Glutamatergic neuron (in vitro differentiated cells): ENCODE results near the gene DCLK3. TPM values are rescaled to one million over a fixed set of nuclear protein-coding genes. Genes with fewer than 3 reads are reported as not detected.

ENCODE experiments used
- DNase-seq: peaks from one replicate; pipeline ENCODE4 v3.0.0; 2022
- H3K27ac Mint-ChIP-seq: one replicate; pipeline ENCODE4 v1.8.0; 2020; ENCODE audit warnings: mild to moderate bottlenecking, mixed read lengths, inconsistent platforms; ENCODE audit not compliant: unreplicated experiment
- H3K27me3 Mint-ChIP-seq: one replicate; pipeline ENCODE4 v1.8.0; 2020; ENCODE audit warnings: mild to moderate bottlenecking, moderate library complexity, mixed read lengths, inconsistent platforms; ENCODE audit not compliant: unreplicated experiment
- H3K36me3 Mint-ChIP-seq: one replicate; pipeline ENCODE4 v1.8.0; 2020; ENCODE audit warnings: mild to moderate bottlenecking, mixed read lengths, inconsistent platforms; ENCODE audit not compliant: unreplicated experiment
- H3K4me1 Mint-ChIP-seq: one replicate; pipeline ENCODE4 v1.8.0; 2020; ENCODE audit warnings: mild to moderate bottlenecking, low read depth, mixed read lengths, inconsistent platforms; ENCODE audit not compliant: unreplicated experiment
- H3K4me3 Mint-ChIP-seq: one replicate; pipeline ENCODE4 v1.8.0; 2020; ENCODE audit warnings: mild to moderate bottlenecking, mixed read lengths, inconsistent platforms; ENCODE audit not compliant: unreplicated experiment
- H3K9me3 Mint-ChIP-seq: one replicate; pipeline ENCODE4 v1.8.0; 2020; ENCODE audit warnings: mild to moderate bottlenecking, moderate library complexity, mixed read lengths, inconsistent platforms; ENCODE audit not compliant: unreplicated experiment
- total RNA-seq: library from RNA; stranded (reverse); fragmentation: NEBNext Ultra II Directional; extraction: Animal tissue kit (Norgen Biotek cat#: 25700); gene quantifications from one replicate; pipeline ENCODE4 v1.2.1, GENCODE V29; 2021; ENCODE audit not compliant: unreplicated experiment
- TF ChIP-seq, protein P1 (sequence below): fragments of 200-600 bp; sonication (generic); IDR thresholded peaks from one replicate; pipeline ENCODE4 v1.5.0; 2021; ENCODE audit not compliant: partially characterized antibody, unreplicated experiment

DCLK3 gene
- total RNA-seq, 1 donor from 2014 or later = not detected

DNA sequence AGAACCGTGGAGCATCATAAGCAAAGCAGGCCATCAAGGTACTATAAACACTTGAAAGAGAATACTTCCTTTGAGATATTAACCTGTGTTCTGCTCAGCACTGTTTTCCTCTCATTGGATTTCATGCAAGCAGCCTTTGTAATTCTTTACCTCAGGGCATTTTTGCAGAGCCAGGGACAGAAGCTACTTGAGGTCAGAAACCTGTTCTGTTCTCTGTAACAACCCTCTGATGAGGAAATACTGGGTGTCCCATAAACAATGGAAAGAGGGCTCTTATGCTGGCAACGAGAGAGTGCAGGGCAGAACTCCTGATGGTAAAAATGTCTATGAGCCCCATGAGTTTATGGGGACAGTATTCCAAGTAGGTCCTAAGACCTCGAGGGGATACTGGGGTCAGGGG, 66.0 kb downstream of the DCLK3 start:
- no peaks in the 10 kb centered on the region for H3K27me3 Mint-ChIP-seq
- H3K27ac Mint-ChIP-seq = no peak overlapping the region
- TF ChIP-seq, protein P1, sequence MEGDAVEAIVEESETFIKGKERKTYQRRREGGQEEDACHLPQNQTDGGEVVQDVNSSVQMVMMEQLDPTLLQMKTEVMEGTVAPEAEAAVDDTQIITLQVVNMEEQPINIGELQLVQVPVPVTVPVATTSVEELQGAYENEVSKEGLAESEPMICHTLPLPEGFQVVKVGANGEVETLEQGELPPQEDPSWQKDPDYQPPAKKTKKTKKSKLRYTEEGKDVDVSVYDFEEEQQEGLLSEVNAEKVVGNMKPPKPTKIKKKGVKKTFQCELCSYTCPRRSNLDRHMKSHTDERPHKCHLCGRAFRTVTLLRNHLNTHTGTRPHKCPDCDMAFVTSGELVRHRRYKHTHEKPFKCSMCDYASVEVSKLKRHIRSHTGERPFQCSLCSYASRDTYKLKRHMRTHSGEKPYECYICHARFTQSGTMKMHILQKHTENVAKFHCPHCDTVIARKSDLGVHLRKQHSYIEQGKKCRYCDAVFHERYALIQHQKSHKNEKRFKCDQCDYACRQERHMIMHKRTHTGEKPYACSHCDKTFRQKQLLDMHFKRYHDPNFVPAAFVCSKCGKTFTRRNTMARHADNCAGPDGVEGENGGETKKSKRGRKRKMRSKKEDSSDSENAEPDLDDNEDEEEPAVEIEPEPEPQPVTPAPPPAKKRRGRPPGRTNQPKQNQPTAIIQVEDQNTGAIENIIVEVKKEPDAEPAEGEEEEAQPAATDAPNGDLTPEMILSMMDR = no peak
- no peak for DNase-seq
- peaks cover 2% of the 10 kb centered on the region for H3K36me3 Mint-ChIP-seq
- H3K9me3 Mint-ChIP-seq = peaks cover under 1% of the 10 kb centered on the region
- H3K4me1 Mint-ChIP-seq = no peaks in the 10 kb centered on the region
- no peak overlapping the region for H3K4me3 Mint-ChIP-seq

GRCh38 chr3:36697229-36698001, 66.9 kb downstream of the DCLK3 start:
- H3K27me3 Mint-ChIP-seq = no peaks in the 10 kb centered on the region
- DNase-seq = no peak
- no peak overlapping the region for H3K27ac Mint-ChIP-seq
- H3K9me3 Mint-ChIP-seq = peaks cover 3% of the 10 kb centered on the region
- TF ChIP-seq, protein P1 = no peak
- no peak overlapping the region for H3K4me3 Mint-ChIP-seq
- peaks cover 5% of the 10 kb centered on the region for H3K36me3 Mint-ChIP-seq
- H3K4me1 Mint-ChIP-seq = no peaks in the 10 kb centered on the region

- H3K9me3 Mint-ChIP-seq = peaks cover 3% of the 10 kb centered on the region
- no peak overlapping the region for H3K4me3 Mint-ChIP-seq
- DNase-seq = no peak
- TF ChIP-seq, protein P1 = no peak
- H3K36me3 Mint-ChIP-seq = peaks cover 5% of the 10 kb centered on the region
- H3K4me1 Mint-ChIP-seq = no peaks in the 10 kb centered on the region
- H3K27ac Mint-ChIP-seq = no peak overlapping the region
- H3K27me3 Mint-ChIP-seq = no peaks in the 10 kb centered on the region
These were observed 67.6 kb downstream of the DCLK3 start for GRCh38 chr3:36696799-36697198.

DNA sequence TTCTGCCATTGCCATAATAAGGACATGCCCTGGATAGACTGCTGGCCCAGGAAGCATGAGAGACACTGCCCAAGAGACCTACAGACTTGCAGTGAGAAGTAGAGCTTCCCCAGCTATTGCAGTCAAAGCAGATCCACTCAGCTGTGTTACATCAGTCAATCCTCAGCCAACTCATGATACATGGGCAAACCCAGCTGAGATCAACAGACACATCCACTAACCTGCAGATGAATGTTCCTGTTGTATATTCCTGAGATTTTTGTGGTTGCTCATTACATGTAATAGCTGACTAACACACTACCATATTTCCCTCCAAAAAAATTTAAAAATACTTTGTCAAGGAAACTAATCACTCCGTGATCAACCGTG, 68.6 kb downstream of the DCLK3 start:
- no peaks in the 10 kb centered on the region for H3K4me1 Mint-ChIP-seq
- DNase-seq = no peak
- H3K27me3 Mint-ChIP-seq = no peaks in the 10 kb centered on the region
- no peak overlapping the region for H3K27ac Mint-ChIP-seq
- H3K36me3 Mint-ChIP-seq = peaks cover 5% of the 10 kb centered on the region
- H3K4me3 Mint-ChIP-seq = no peak overlapping the region
- peaks cover 3% of the 10 kb centered on the region for H3K9me3 Mint-ChIP-seq
- TF ChIP-seq, protein P1 = no peak

- no peak overlapping the region for H3K27ac Mint-ChIP-seq
- peaks cover 5% of the 10 kb centered on the region for H3K36me3 Mint-ChIP-seq
- no peaks in the 10 kb centered on the region for H3K4me1 Mint-ChIP-seq
- H3K4me3 Mint-ChIP-seq = no peak overlapping the region
- H3K27me3 Mint-ChIP-seq = no peaks in the 10 kb centered on the region
- peaks cover 3% of the 10 kb centered on the region for H3K9me3 Mint-ChIP-seq
- TF ChIP-seq, protein P1 = no peak
- DNase-seq = no peak
These were observed 69.1 kb downstream of the DCLK3 start for GRCh38 chr3:36695113-36695768.
